HEK293 (cell line): Measurements from ENCODE around the gene TAPBP.

Experiments used
- REPIN1 ChIP-seq: fragments of 450-650 bp; formaldehyde crosslinking; IDR thresholded peaks from 2 replicates; pipeline ENCODE4 v1.5.1; 2017; ENCODE audit warnings: missing biosample characterization, missing genetic modification characterization, low read depth
- REST ChIP-seq: fragments of 450-650 bp; formaldehyde crosslinking; IDR thresholded peaks from 2 replicates; pipeline ENCODE4 v1.5.1; 2016; ENCODE audit warnings: missing biosample characterization, missing genetic modification characterization
- ZBTB8A ChIP-seq: fragments of 450-650 bp; formaldehyde crosslinking; IDR thresholded peaks from 2 replicates; pipeline ENCODE4 v1.5.1; 2016; ENCODE audit warnings: missing biosample characterization, missing genetic modification characterization
- ZNF223 ChIP-seq: fragments of 450-650 bp; formaldehyde crosslinking; IDR thresholded peaks from 2 replicates; pipeline ENCODE4 v1.5.1; 2016; ENCODE audit warnings: missing biosample characterization, missing genetic modification characterization
- ZNF274 ChIP-seq, 2 experiments: fragments of 200-500 bp in 1 of 2; fragments of 450-650 bp in 1 of 2; sonication (Bioruptor generic) in 1 of 2; formaldehyde crosslinking in 1 of 2; IDR thresholded peaks; 2 replicates each; pipeline versions ENCODE4 v1.5.1 to v1.6.1; 2014 to 2016; ENCODE audit warnings: borderline replicate concordance in 1 of 2, inconsistent platforms in 1 of 2, low read length in 1 of 2, missing biosample characterization in 1 of 2, missing genetic modification characterization in 1 of 2
- ZNF324 ChIP-seq: fragments of 450-650 bp; formaldehyde crosslinking; IDR thresholded peaks from 2 replicates; pipeline ENCODE4 v1.5.1; 2016; ENCODE audit warnings: missing biosample characterization, missing genetic modification characterization
- ZNF354C ChIP-seq: fragments of 450-650 bp; formaldehyde crosslinking; IDR thresholded peaks from 2 replicates; pipeline ENCODE4 v1.5.1; 2016; ENCODE audit warnings: missing biosample characterization, missing genetic modification characterization, low read depth, borderline replicate concordance
- ZNF561 ChIP-seq: fragments of 450-650 bp; IDR thresholded peaks from 2 replicates; pipeline ENCODE4 v1.5.1; 2018; ENCODE audit warnings: missing biosample characterization, missing genetic modification characterization, borderline replicate concordance
- ZNF600 ChIP-seq: fragments of 450-650 bp; formaldehyde crosslinking; IDR thresholded peaks from 2 replicates; pipeline ENCODE4 v1.5.1; 2016; ENCODE audit warnings: missing biosample characterization, missing genetic modification characterization
- ZNF654 ChIP-seq: fragments of 450-650 bp; formaldehyde crosslinking; IDR thresholded peaks from 2 replicates; pipeline ENCODE4 v1.5.1; 2016; ENCODE audit warnings: low read depth, missing biosample characterization, missing genetic modification characterization
- ZNF776 ChIP-seq: fragments of 450-650 bp; formaldehyde crosslinking; IDR thresholded peaks from 2 replicates; pipeline ENCODE4 v1.5.0; 2017; ENCODE audit warnings: missing biosample characterization, missing genetic modification characterization, borderline replicate concordance
- ZNF785 ChIP-seq: fragments of 450-650 bp; formaldehyde crosslinking; IDR thresholded peaks from 2 replicates; pipeline ENCODE4 v1.5.1; 2016; ENCODE audit warnings: missing biosample characterization, missing genetic modification characterization
- TF ChIP-seq, protein P1 (sequence below): fragments of 450-650 bp; formaldehyde crosslinking; IDR thresholded peaks from 2 replicates; pipeline ENCODE4 v1.5.1; 2016; ENCODE audit warnings: missing biosample characterization, missing genetic modification characterization

DNA sequence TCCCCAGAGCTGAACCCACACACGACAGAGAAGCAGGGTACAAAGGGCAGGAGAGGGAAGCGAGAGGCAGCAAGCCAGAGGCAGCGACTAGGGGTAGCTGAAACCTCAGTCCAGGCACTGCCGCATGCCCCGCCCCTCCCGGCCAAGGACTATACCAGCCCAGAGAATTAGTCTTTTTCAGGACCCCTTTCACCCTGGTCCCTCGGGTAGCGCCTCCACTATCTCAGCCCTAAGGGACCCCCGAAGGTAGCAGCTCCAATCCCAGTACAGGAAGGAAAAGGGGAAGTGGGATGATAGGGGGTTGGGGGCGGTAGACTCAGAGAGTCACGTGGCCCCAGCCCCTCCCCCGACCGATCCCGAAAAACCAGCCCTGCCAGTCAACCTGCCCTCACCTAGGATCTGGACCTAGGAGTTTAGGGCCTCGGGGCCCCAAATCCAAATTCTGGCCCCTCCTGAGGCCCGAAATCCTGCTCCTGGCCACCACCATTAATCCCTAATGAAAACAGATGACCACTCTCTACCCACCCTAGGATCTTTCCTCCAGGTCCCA lies 16.4 kb downstream of the TAPBP start:
- TF ChIP-seq ZNF324 (no peak), ZNF354C (tag by site-specific recombination) (no peak), ZNF561 (tag by site-specific recombination) (no peak), REST (tag by site-specific recombination) (no peak), ZNF223 (no peak), ZNF600 (tag by site-specific recombination) (no peak), ZNF274 (IDR thresholded peaks at IDR 0.05; ENCODE audit: low read length) (no peak), ZNF274 (tag by site-specific recombination; IDR thresholded peaks at IDR 0.05; ENCODE audit: borderline replicate concordance) (no peak), REPIN1 (tag by site-specific recombination) (no peak), ZBTB8A (tag by site-specific recombination) (no peak), ZNF654 (tag by site-specific recombination) (no peak), ZNF785 (tag by site-specific recombination) (no peak), ZNF776 (tag by site-specific recombination) (no peak)
- TF ChIP-seq, protein P1, sequence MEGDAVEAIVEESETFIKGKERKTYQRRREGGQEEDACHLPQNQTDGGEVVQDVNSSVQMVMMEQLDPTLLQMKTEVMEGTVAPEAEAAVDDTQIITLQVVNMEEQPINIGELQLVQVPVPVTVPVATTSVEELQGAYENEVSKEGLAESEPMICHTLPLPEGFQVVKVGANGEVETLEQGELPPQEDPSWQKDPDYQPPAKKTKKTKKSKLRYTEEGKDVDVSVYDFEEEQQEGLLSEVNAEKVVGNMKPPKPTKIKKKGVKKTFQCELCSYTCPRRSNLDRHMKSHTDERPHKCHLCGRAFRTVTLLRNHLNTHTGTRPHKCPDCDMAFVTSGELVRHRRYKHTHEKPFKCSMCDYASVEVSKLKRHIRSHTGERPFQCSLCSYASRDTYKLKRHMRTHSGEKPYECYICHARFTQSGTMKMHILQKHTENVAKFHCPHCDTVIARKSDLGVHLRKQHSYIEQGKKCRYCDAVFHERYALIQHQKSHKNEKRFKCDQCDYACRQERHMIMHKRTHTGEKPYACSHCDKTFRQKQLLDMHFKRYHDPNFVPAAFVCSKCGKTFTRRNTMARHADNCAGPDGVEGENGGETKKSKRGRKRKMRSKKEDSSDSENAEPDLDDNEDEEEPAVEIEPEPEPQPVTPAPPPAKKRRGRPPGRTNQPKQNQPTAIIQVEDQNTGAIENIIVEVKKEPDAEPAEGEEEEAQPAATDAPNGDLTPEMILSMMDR (tag by site-specific recombination), result no peak
